GM21786 (cell line): ENCODE measurements around the gene FKBP4.

Source experiments
- ATAC-seq: cut with Tn5 transposase; IDR thresholded peaks from one replicate; pipeline ENCODE4 v1.9.1; 2021; ENCODE audit not compliant: unreplicated experiment

The FKBP4 gene

GRCh38 chr12:2844786-2845185 lies 50.0 kb downstream of the FKBP4 start:
- ATAC-seq, result no peak

- no peak for ATAC-seq
Observed at GRCh38 chr12:2845280-2845679, 50.5 kb downstream of the FKBP4 start.

DNA sequence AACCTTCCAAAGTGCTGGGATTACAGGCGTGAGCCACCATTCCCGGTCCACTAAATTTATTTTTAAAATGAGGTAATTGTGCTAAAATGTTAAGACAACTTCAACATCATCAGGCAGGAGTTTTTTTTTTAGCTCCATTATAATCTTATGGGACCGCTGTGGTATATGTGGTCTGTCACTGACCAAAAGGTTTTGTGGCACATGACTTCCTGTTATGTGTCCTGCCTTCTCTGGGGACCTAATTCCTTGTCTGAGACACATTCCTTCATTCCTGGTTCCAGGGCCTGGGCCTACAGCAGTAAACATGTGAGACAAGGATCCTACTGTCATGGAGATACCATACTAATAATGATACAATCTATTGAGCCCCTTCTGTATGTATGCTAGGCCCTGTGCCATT lies 57.2 kb downstream of the FKBP4 start:
- ATAC-seq, result no peak

- ATAC-seq, result no peak
Observed at GRCh38 chr12:2853626-2854025, 58.9 kb downstream of the FKBP4 start.
